Uterus (tissue), 4 donors: ENCODE measurements around the gene LGALS12. TPM values are rescaled to one million over a fixed set of nuclear protein-coding genes. Genes with fewer than 3 reads are reported as not detected.

Experiments used
- DNase-seq, 2 donors: peaks; one replicate each; pipeline ENCODE4 v3.0.0-alpha.2; 2019 to 2020
- H3K27ac ChIP-seq, 2 donors: fragments of 200-600 bp; sonication (generic); 1 replicate in 1 of 2; 2 replicates in 1 of 2; pipeline ENCODE4 v1.5.1; 2016 to 2018
- H3K27me3 ChIP-seq, 2 donors: fragments of 200-600 bp; sonication (generic); one replicate each; pipeline ENCODE4 v1.5.1; 2018 to 2019; ENCODE audit warnings: control low read depth in 1 of 2
- H3K36me3 ChIP-seq, 2 donors: fragments of 200-600 bp; sonication (generic); one replicate each; pipeline ENCODE4 v1.5.1; 2019; ENCODE audit warnings: control low read depth in 1 of 2
- H3K4me1 ChIP-seq, 2 donors: fragments of 200-600 bp; sonication (generic); one replicate each; pipeline ENCODE4 v1.5.1; 2018 to 2019; ENCODE audit warnings: control low read depth in 1 of 2
- H3K4me3 ChIP-seq, 2 donors: fragments of 200-600 bp; sonication (generic); 1 replicate in 1 of 2; 2 replicates in 1 of 2; pipeline ENCODE4 v1.5.1; 2018 to 2019; ENCODE audit warnings: mild to moderate bottlenecking in 1 of 2
- H3K9me3 ChIP-seq, 2 donors: fragments of 200-600 bp; sonication (generic); one replicate each; pipeline ENCODE4 v1.5.1; 2019; ENCODE audit warnings: control low read depth in 1 of 2
- POLR2A ChIP-seq, 2 donors: fragments of 450-650 bp; IDR thresholded peaks; one replicate each; pipeline ENCODE4 v1.6.1; 2016; ENCODE audit warnings: antibody characterized with exemption in 2 of 2, mild to moderate bottlenecking in 1 of 2, moderate library complexity in 1 of 2
- intact Hi-C: fragments of 100-400 bp; cut with DNase I; formaldehyde crosslinking; loops from one replicate; pipeline ENCODE4 v1.15.1; 2023; ENCODE audit warnings: low total_unique reads
- total RNA-seq, 4 donors: library from RNA; depleted of rRNA in 3 of 4; stranded (reverse); fragments of >200 nt in 3 of 4; gene quantifications; one replicate each; pipeline versions ENCODE4 v1.1.0 to v1.2.4, GENCODE V29; 2014 to 2023
- TF ChIP-seq, protein P1 (sequence below), 4 experiments: fragments of 200-600 bp in 2 of 4; fragments of 450-650 bp in 2 of 4; sonication (generic) in 2 of 4; IDR thresholded peaks; one replicate each; pipeline ENCODE4 v1.5.1; 2016 to 2019; ENCODE audit warnings: antibody characterized with exemption in 4 of 4, mild to moderate bottlenecking in 2 of 4, moderate library complexity in 1 of 4
- donor health status: DM: yes; HTN: yes; CAD: no.

LGALS12 gene
- total RNA-seq, 4 donors from 2014 or later: not detected

DNA sequence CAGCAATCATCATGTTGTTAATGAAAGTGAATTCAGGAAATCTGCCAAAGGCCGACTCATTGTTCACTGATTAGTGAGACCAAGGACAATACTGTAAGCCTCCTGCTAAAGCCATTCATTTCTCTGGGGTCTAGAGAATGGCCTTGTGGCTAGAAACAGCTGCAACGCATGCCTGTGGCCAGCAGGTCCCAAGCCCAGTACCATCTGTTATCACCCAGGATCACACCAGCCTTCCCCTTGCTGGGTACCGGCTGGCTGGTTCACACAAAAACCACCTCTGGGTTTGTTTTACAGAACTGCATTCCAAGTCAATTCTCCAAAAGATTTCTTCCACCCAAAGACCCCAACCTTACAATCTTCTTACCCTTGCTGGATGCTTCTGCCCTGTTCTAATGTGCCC lies 16.0 kb upstream of the LGALS12 start:
- intact Hi-C loops: loop anchor here (10.0 kb wide), 1 partner anchor 255 kb away; no protein-coding TSS in a partner anchor

DNA sequence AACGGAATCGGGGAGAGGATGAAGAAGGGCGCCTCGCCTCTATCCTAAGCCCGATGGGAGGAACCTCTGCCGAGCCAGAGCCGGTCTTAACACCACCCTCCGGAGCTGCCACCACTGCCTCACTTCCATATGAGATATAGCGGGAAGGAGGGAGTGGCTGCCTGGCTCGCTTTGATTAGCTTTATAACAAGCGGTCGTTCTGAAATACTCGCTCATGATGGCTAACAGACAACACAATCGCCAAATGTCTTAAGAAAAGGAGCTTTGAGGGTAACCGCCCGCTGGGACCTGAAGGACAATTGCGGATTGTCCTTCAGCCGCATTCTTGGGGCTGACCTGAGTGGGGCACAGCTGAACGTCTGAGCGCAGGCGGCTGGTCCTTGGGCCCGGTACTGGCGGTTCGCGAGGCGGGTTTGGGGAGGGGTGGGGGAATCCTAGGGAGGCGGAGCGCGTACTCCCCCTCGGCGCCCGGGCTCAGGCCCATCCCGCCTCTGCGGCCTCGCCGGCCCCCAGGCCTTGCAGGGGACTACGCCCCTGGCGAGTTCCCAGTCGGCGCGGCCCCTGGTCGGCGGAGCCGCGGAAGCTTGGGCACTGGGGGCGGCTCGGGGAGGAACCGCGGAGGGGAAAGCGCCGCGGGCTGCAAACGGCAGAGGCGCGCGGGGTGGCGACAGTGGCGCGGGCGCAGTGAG lies 15.2 kb upstream of the LGALS12 start, which contains the start of gene PLAAT5:
Gene PLAAT5 (minus strand): TSS at position 617 of the 689 bp plus-strand sequence. CDS start 133 bp downstream, at position 484.
- no peaks in the 10 kb centered on the region for H3K27me3 ChIP-seq
- no peaks in the 10 kb centered on the region for H3K9me3 ChIP-seq
- H3K4me3 ChIP-seq: peak within 1 kb of the TSS; percentile 34 to 40
- DNase-seq: peak; percentile 39 to 52
- H3K4me1 ChIP-seq: peaks cover 0 to 6% of the 10 kb centered on the region in 2 donors
- intact Hi-C loops: no loop called here
- H3K27ac ChIP-seq: peak within 1 kb of the TSS; percentile 63 to 77
- H3K36me3 ChIP-seq: no peaks in the 10 kb centered on the region
- peak in 1 of 2 donors; percentile 29 for TF ChIP-seq POLR2A (IDR thresholded peaks at IDR 0.05)
- TF ChIP-seq, protein P1, sequence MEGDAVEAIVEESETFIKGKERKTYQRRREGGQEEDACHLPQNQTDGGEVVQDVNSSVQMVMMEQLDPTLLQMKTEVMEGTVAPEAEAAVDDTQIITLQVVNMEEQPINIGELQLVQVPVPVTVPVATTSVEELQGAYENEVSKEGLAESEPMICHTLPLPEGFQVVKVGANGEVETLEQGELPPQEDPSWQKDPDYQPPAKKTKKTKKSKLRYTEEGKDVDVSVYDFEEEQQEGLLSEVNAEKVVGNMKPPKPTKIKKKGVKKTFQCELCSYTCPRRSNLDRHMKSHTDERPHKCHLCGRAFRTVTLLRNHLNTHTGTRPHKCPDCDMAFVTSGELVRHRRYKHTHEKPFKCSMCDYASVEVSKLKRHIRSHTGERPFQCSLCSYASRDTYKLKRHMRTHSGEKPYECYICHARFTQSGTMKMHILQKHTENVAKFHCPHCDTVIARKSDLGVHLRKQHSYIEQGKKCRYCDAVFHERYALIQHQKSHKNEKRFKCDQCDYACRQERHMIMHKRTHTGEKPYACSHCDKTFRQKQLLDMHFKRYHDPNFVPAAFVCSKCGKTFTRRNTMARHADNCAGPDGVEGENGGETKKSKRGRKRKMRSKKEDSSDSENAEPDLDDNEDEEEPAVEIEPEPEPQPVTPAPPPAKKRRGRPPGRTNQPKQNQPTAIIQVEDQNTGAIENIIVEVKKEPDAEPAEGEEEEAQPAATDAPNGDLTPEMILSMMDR (IDR thresholded peaks at IDR 0.05): no peak

More for the DNA sequence above, 16.0 kb upstream of the LGALS12 start:
- peaks cover 0 to 6% of the 10 kb centered on the region in 2 donors for H3K4me1 ChIP-seq
- no peaks in the 10 kb centered on the region for H3K27me3 ChIP-seq
- no peak for TF ChIP-seq POLR2A (IDR thresholded peaks at IDR 0.05)
- H3K9me3 ChIP-seq: no peaks in the 10 kb centered on the region
- no peak for DNase-seq
- H3K27ac ChIP-seq: peak overlapping the region in 1 of 2 donors; percentile 77
- H3K4me3 ChIP-seq: no peak overlapping the region
- no peaks in the 10 kb centered on the region for H3K36me3 ChIP-seq

DNA sequence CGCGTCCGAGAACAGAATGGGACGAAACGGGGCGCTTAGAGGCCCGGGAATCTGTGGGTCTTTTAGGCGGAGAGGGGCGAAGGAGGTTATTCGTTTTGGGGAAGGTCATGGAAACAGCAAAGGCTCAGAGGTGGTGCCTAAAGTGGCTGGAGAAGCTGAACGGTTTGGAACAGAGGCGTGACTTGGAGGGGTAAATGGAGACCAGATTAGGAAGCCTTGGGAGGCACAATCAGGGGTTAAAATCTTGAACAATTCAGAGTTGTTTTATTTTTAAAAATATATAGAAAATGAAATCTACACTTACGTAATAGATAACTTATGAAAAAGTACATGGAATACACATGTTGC lies 14.7 kb upstream of the LGALS12 start:
- H3K36me3 ChIP-seq: no peaks in the 10 kb centered on the region
- no peaks in the 10 kb centered on the region for H3K9me3 ChIP-seq
- intact Hi-C loops: no loop called here
- H3K4me3 ChIP-seq: peak overlapping the region; percentile 34 to 40
- no peak for DNase-seq
- H3K27me3 ChIP-seq: no peaks in the 10 kb centered on the region
- no peak for TF ChIP-seq POLR2A (IDR thresholded peaks at IDR 0.05)
- TF ChIP-seq, protein P1 (IDR thresholded peaks at IDR 0.05): no peak
- peaks cover 0 to 6% of the 10 kb centered on the region in 2 donors for H3K4me1 ChIP-seq
- H3K27ac ChIP-seq: peak overlapping the region; percentile 63 to 77

DNA sequence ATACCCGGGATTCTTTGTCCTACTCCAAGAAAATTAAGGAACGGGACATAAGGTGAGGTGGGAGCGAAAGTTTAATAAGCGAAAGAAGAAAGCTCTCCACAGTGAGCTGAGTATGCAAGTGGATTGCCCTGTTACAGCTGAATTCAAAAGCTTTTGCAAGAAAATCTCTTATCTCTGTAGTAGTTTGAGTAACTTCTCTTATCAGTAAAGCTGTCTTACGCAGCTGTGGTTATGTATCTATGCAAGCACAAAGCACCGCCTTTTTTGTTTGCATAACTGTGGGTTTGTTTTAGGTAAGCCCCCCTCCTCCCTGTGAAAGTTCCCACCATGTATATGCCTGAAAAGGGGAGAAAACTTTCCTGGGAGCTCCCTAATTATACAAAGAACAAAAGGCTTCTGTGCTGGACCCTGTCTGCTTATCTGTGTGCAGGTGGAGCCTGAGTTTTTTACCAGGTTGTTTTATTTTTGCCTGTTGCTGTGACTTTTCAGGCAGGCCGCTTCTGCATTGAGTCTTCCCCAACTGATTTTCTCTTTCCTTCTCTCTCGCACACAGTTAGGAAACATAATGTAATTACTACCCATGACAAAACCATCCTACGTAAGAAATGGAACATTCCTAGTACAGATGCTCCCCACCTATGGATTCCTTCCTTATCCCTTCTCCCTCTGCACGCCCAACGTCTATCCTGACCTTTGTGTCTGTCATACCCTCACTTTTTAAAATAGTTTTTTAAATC lies 14.1 kb upstream of the LGALS12 start:
- H3K4me3 ChIP-seq: peak overlapping the region; percentile 34 to 40
- H3K27me3 ChIP-seq: no peaks in the 10 kb centered on the region
- no peak for TF ChIP-seq POLR2A (IDR thresholded peaks at IDR 0.05)
- TF ChIP-seq, protein P1 (IDR thresholded peaks at IDR 0.05): no peak
- DNase-seq: no peak
- H3K9me3 ChIP-seq: no peaks in the 10 kb centered on the region
- peaks cover 0 to 6% of the 10 kb centered on the region in 2 donors for H3K4me1 ChIP-seq
- no peaks in the 10 kb centered on the region for H3K36me3 ChIP-seq
- intact Hi-C loops: no loop called here
- H3K27ac ChIP-seq: peak overlapping the region in 1 of 2 donors; percentile 63

DNA sequence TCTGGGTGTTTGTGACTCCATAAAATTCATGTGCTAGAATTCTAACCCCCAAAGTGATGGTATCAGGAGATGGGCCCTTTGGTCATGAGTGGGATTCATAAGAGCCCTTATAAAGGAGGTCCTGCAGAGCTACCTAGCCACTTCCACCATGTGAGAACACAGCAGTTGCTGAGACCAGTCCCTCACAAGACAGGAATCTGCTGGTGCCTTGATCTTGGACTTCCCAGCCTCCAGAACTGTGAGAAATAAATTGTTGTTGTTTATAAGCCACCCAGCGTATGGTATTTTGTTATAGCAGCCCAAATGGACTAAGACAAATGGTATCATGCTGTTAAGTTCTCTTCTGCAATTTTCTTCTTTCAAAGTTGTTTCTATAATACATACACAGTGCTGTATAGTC lies 13.4 kb upstream of the LGALS12 start:
- H3K36me3 ChIP-seq: no peaks in the 10 kb centered on the region
- DNase-seq: no peak
- H3K4me3 ChIP-seq: no peak overlapping the region
- no peaks in the 10 kb centered on the region for H3K27me3 ChIP-seq
- peaks cover 0 to 6% of the 10 kb centered on the region in 2 donors for H3K4me1 ChIP-seq
- intact Hi-C loops: no loop called here
- TF ChIP-seq, protein P1 (IDR thresholded peaks at IDR 0.05): no peak
- TF ChIP-seq POLR2A (IDR thresholded peaks at IDR 0.05): no peak
- no peak overlapping the region for H3K27ac ChIP-seq
- H3K9me3 ChIP-seq: no peaks in the 10 kb centered on the region
